SH-SY5Y (cell line): Measurements from ENCODE around the gene ACTC1.

Experiments used
- GATA2 ChIP-seq: IDR thresholded peaks from 2 replicates; pipeline ENCODE4 v1.6.1; 2011; ENCODE audit warnings: mild to moderate bottlenecking, low read depth, low read length
- GATA3 ChIP-seq: IDR thresholded peaks from 2 replicates; pipeline ENCODE4 v1.6.1; 2011; ENCODE audit warnings: low read depth, mild to moderate bottlenecking, low read length, moderate library complexity

DNA sequence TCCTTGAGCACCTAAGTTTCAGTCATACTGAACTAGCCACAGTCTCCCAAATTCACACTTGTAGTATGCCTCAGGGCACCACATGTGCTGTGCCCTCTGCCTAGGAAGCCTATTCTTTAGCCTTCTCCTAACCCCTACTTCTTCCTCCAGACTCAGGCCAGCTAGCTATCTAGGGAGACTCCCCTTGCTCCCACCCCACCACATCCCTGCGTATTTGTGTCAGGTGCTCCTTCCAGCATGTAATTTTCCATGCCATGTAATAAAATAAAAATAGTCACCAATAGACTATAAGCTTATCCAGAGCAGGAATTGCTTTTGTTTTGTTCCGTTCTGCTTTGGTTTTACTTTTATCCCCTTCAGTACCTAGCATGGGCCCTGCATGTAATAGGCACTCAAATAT lies 25.6 kb downstream of the ACTC1 start:
- TF ChIP-seq GATA3 (no peak), GATA2 (no peak)
